Naive B cell (primary cell): ENCODE measurements around the gene POLR3G. TPM values are rescaled to one million over a fixed set of nuclear protein-coding genes. Genes with fewer than 3 reads are reported as not detected.

Source experiments
- ATAC-seq, 2 donors: fragments of 150-1000 bp; cut with Tn5 transposase; 2 replicates each; pipeline ENCODE4 v1.10.0; 2021; ENCODE audit warnings: low read depth in 2 of 2, mild to moderate bottlenecking in 2 of 2, moderate library complexity in 2 of 2
- DNase-seq: peaks from one replicate; pipeline ENCODE4 v3.0.0; 2022
- H3K27ac Mint-ChIP-seq, 6 donors: one replicate each; pipeline ENCODE4 v1.8.0; 2020 to 2022; ENCODE audit warnings: mild to moderate bottlenecking in 6 of 6, mixed read lengths in 6 of 6, moderate library complexity in 5 of 6, inconsistent platforms in 2 of 6
- H3K27me3 Mint-ChIP-seq, 3 donors: one replicate each; pipeline ENCODE4 v1.8.0; 2021 to 2022; ENCODE audit warnings: mixed read lengths in 3 of 3, mild to moderate bottlenecking in 1 of 3
- H3K36me3 Mint-ChIP-seq, 2 donors: one replicate each; pipeline ENCODE4 v1.8.0; 2020 to 2022; ENCODE audit warnings: mixed read lengths in 2 of 2, inconsistent platforms in 1 of 2, mild to moderate bottlenecking in 1 of 2
- H3K4me1 Mint-ChIP-seq, 3 donors: one replicate each; pipeline ENCODE4 v1.8.0; 2020 to 2022; ENCODE audit warnings: mixed read lengths in 3 of 3, inconsistent platforms in 1 of 3, mild to moderate bottlenecking in 1 of 3, moderate library complexity in 1 of 3
- H3K4me3 Mint-ChIP-seq, 8 donors: one replicate each; pipeline ENCODE4 v1.8.0; 2020 to 2022; ENCODE audit warnings: mild to moderate bottlenecking in 8 of 8, mixed read lengths in 8 of 8, moderate library complexity in 8 of 8, inconsistent platforms in 2 of 8
- H3K9me3 Mint-ChIP-seq, 7 donors: one replicate each; pipeline ENCODE4 v1.8.0; 2020 to 2022; ENCODE audit warnings: mixed read lengths in 7 of 7, mild to moderate bottlenecking in 5 of 7, inconsistent platforms in 2 of 7, moderate library complexity in 1 of 7
- polyA plus RNA-seq, 6 donors: library from polyadenylated mRNA; unstranded; fragments of 300-500 nt; fragmentation: Illumina TruSeq; gene quantifications; one replicate each; pipeline ENCODE4 v1.2.3, GENCODE V29; 2021; ENCODE audit warnings: low read depth in 6 of 6

POLR3G gene
- polyA plus RNA-seq, 6 donors from 2014 or later, result 0.95 to 4.6 (median 2.6) TPM; not detected in 1

- H3K27ac Mint-ChIP-seq, result no peak overlapping the region
- peaks cover 0 to 9% (median 0%) of the 10 kb centered on the region in 3 donors for H3K4me1 Mint-ChIP-seq
- no peak overlapping the region for H3K4me3 Mint-ChIP-seq
- no peak for ATAC-seq
- H3K9me3 Mint-ChIP-seq, result peaks cover 0 to 2% (median 0%) of the 10 kb centered on the region in 7 donors
- no peak for DNase-seq
- H3K36me3 Mint-ChIP-seq, result no peaks in the 10 kb centered on the region
- peaks cover 30 to 38% (median 37%) of the 10 kb centered on the region in 3 donors for H3K27me3 Mint-ChIP-seq
These were observed 73.5 kb downstream of the POLR3G start for GRCh38 chr5:90548069-90548593.

DNA sequence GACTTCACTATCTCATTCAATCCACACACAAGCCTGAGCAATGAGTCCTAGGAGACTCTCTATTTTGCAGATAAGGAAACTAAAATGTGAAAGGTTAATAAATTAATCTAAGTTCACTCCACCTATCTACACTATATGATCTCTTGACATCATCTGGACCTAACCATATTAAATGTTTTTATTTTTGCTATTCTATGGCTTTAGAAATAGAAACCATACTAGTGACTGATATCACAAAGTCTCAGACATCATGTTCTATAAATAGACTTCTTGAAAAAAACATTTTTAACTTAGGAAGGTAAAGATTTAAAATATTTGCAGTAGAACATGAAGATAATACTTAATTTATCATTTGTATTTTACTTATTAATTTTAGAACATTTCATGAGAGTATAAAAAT is 74.6 kb downstream of the POLR3G start:
- no peak for ATAC-seq
- H3K27ac Mint-ChIP-seq, result no peak overlapping the region
- DNase-seq, result no peak
- H3K27me3 Mint-ChIP-seq, result peaks cover 34 to 38% (median 34%) of the 10 kb centered on the region in 3 donors
- H3K36me3 Mint-ChIP-seq, result no peaks in the 10 kb centered on the region
- peaks cover 0 to 9% (median 0%) of the 10 kb centered on the region in 3 donors for H3K4me1 Mint-ChIP-seq
- peaks cover 0 to 2% (median 0%) of the 10 kb centered on the region in 7 donors for H3K9me3 Mint-ChIP-seq
- H3K4me3 Mint-ChIP-seq, result no peak overlapping the region

DNA sequence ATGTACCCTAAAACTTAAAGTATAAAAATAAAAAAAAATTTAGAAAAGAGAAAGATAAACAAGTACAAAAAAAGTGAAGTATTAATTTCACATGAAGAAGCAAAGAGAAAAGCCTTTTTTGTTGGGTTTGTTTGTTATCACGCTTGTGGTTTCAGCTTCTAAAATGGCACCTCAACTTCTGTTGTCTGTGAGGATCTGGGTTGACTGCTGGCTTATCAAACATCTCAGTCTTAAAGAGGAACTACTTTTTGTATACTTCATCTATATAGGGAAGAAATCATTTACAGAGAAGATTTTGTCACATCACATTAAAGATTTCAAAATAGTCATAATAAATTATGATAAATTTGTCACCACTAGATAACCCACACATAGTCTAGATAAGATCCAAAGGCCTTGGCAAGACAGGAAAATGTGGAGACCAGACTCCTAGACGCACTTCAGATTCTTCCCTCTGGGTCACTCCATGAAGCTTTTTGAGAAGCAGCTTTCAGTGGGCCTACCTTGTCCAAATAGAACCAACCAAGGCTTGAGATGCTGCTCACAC is 75.1 kb downstream of the POLR3G start:
- Mint-ChIP-seq H3K4me3 (no peak overlapping the region), H3K36me3 (no peaks in the 10 kb centered on the region), H3K4me1 (peaks cover 0 to 9% (median 0%) of the 10 kb centered on the region in 3 donors), H3K27me3 (peaks cover 32 to 40% (median 34%) of the 10 kb centered on the region in 3 donors), H3K9me3 (peaks cover 0 to 2% (median 0%) of the 10 kb centered on the region in 7 donors), H3K27ac (peak overlapping the region in 2 of 6 donors; percentile 1 to 16)
- DNase-seq (no peak), ATAC-seq (no peak)

DNA sequence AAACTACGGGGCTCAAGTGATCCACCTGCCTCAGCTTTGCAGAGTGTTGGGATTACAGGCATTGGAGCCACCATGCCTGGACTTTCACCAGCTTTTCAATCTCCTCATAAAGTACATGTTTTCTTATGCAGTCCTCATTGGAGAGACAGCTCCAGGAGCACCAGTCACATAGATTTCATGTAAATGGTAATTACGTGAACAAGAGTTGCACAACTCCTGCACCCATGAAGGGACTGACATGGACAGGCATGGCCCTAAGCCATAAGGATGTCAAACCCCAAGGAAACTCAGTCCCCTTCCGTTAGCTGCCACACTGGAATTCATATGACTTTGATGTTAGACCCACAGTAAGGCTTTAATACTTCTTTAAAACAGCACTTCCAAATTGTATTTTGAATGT is 76.3 kb downstream of the POLR3G start:
- Mint-ChIP-seq H3K27ac (no peak overlapping the region), H3K4me1 (peaks cover 0 to 9% (median 0%) of the 10 kb centered on the region in 3 donors), H3K4me3 (no peak overlapping the region), H3K36me3 (no peaks in the 10 kb centered on the region), H3K9me3 (peaks cover 0 to 2% (median 0%) of the 10 kb centered on the region in 7 donors), H3K27me3 (peaks cover 33 to 44% (median 37%) of the 10 kb centered on the region in 3 donors)
- no peak for ATAC-seq
- no peak for DNase-seq

DNA sequence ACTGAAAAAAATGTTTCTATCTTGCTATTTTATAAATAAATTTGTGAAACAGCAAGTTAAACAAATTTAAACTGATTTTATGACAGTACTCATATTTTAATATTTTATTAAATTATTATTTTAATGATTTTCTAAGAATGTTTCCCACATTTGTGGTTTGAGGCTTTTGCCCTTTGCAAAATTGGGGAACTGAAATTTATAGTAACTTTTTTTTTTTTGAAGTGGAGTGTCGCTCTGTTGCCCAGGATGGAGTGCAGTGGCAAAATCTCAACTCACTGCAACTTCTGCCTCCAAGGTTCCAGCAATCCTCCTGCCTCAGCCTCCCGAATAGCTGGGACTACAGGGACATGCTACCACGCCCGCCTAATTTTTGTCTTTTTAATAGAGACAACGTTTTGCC is 76.7 kb downstream of the POLR3G start:
- Mint-ChIP-seq H3K27ac (peak overlapping the region in 1 of 6 donors; percentile 75), H3K9me3 (peaks cover 0 to 2% (median 0%) of the 10 kb centered on the region in 7 donors), H3K4me1 (peaks cover 0 to 9% (median 0%) of the 10 kb centered on the region in 3 donors), H3K36me3 (no peaks in the 10 kb centered on the region), H3K27me3 (peaks cover 35 to 48% (median 41%) of the 10 kb centered on the region in 3 donors), H3K4me3 (no peak overlapping the region)
- no peak for DNase-seq
- peak; percentile 52 to 71 for ATAC-seq

DNA sequence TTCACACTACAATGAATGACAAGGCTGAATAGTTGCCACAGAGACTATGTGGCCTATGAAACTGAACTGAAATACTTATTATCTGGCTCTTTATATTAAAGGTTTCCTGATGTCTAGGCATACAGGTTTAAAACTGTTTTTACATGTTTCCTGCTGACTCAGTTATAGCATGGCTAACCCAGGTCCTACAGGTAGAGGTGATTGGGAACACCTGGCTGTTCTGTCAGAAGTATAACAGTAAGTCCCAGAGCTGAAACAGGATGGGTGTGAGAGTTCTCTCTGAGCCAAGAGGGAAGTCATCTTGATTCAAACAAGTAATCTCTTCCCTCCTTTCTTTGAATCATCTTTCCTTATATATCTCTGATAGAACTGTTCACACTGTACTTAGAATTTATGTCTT is 79.0 kb downstream of the POLR3G start:
- peaks cover 10 to 18% (median 10%) of the 10 kb centered on the region in 3 donors for H3K4me1 Mint-ChIP-seq
- H3K4me3 Mint-ChIP-seq, result no peak overlapping the region
- peaks cover 0 to 2% (median 0%) of the 10 kb centered on the region in 7 donors for H3K9me3 Mint-ChIP-seq
- ATAC-seq (no peak), DNase-seq (no peak)
- H3K27ac Mint-ChIP-seq, result no peak overlapping the region
- H3K27me3 Mint-ChIP-seq, result peaks cover 46 to 72% (median 62%) of the 10 kb centered on the region in 3 donors
- no peaks in the 10 kb centered on the region for H3K36me3 Mint-ChIP-seq

DNA sequence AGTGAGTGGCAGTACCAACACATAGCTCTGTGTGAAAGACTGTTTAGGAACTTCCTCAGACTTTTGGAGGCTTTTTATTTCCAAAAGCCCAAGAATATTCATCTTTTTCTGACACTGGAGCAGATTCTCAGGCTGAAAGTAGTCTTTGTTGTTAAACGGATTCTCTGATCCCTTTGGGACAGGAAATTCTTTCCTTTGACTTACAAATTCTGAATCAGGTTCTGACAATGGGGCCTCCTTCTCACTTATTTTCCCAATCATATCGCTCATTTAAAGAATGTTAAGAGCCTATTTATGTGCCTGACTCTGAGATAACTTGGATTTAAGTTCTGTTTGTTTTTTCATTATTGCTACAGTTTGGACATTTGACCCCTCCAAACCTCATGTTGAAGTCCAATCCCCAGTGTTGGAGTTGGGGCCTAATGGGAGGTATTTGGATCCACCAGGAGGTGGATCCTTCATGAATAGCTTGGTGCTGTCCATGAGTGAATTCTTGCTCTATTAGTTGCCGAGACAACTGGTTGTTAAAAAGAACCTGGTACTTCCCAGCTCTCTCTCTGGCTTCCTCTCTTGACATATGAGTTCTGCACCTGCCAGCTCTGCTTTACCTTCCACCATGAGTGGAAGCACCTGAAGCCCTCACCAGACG is 79.8 kb downstream of the POLR3G start:
- Mint-ChIP-seq H3K9me3 (peaks cover 0 to 2% (median 0%) of the 10 kb centered on the region in 7 donors), H3K4me1 (peaks cover 15 to 22% (median 15%) of the 10 kb centered on the region in 3 donors), H3K27ac (no peak overlapping the region), H3K27me3 (peaks cover 52 to 79% (median 70%) of the 10 kb centered on the region in 3 donors), H3K4me3 (no peak overlapping the region), H3K36me3 (no peaks in the 10 kb centered on the region)
- no peak for DNase-seq
- ATAC-seq, result no peak

- no peak for ATAC-seq
- no peak overlapping the region for H3K4me3 Mint-ChIP-seq
- peaks cover 61 to 76% (median 72%) of the 10 kb centered on the region in 3 donors for H3K27me3 Mint-ChIP-seq
These were observed 81.0 kb downstream of the POLR3G start for GRCh38 chr5:90555666-90556065.

GRCh38 chr5:90557391-90557790 is 82.7 kb downstream of the POLR3G start:
- DNase-seq, result no peak
- ATAC-seq, result no peak
- Mint-ChIP-seq H3K4me1 (peaks cover 13 to 15% (median 15%) of the 10 kb centered on the region in 3 donors), H3K4me3 (peak overlapping the region in 1 of 8 donors; percentile 25), H3K9me3 (no peaks in the 10 kb centered on the region), H3K27me3 (peaks cover 64 to 79% (median 77%) of the 10 kb centered on the region in 3 donors), H3K36me3 (no peaks in the 10 kb centered on the region), H3K27ac (no peak overlapping the region)

More at GRCh38 chr5:90555666-90556065, 81.0 kb downstream of the POLR3G start:
- peaks cover 15 to 22% (median 15%) of the 10 kb centered on the region in 3 donors for H3K4me1 Mint-ChIP-seq
- H3K36me3 Mint-ChIP-seq, result no peaks in the 10 kb centered on the region
- no peak for DNase-seq
- H3K9me3 Mint-ChIP-seq, result peaks cover 0 to 2% (median 0%) of the 10 kb centered on the region in 7 donors
- H3K27ac Mint-ChIP-seq, result no peak overlapping the region

- Mint-ChIP-seq H3K27ac (peak overlapping the region in 1 of 6 donors; percentile 53), H3K27me3 (peaks cover 64 to 75% (median 74%) of the 10 kb centered on the region in 3 donors), H3K4me3 (peak overlapping the region in 7 of 8 donors; percentile 8 to 76 (median 67)), H3K36me3 (no peaks in the 10 kb centered on the region), H3K9me3 (no peaks in the 10 kb centered on the region), H3K4me1 (peaks cover 13 to 15% (median 15%) of the 10 kb centered on the region in 3 donors)
- no peak for DNase-seq
- no peak for ATAC-seq
These were observed 83.2 kb downstream of the POLR3G start for GRCh38 chr5:90557871-90558270.

DNA sequence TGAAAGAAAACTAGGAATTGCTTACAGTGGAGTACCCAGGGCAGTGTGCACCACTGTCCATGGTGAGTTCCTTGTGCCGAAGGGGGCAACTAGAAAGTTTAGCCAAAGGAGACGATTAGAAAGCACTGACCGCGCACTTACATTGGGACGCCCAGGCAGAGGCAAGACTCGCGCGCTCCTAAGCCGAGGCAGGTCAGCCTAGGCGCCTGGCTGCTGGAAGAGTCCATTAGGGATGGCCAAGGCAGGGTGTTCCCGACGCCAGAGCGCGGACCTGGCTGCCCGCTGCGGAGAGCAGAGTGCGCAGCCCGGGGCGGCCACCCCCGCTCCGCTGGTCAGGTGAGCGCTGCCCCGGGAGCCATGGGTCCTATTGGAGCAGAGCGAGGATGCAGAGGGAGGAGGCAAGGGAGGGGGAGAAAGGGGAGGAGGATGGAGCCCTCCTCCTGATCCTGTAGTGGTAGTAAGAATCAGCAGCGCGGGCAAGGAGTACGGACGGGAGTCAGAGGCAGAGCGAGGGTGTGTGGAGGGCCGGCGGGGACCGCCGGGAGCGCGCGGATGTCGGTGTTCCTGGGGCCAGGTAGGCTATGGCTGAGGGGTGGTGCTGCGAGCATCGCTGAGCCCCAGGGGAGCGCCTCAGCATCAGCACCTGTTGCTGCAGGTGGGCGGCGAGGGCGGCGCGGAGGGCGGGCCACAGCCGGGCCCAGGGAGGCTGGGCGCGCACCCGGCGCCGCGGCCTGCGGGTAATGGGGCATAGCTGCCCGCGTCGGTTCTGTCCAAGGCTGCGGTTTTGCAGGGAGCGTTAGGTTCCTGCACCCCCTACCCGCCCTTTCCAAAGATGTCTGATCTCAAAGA is 83.9 kb downstream of the POLR3G start, which contains the start of gene ADGRV1:
ADGRV1 (plus strand) TSS at position 454 of the 849 bp plus-strand sequence; CDS start at position 553, 99 bp downstream.
- peak; percentile 67 to 77 for ATAC-seq
- no peaks in the 10 kb centered on the region for H3K36me3 Mint-ChIP-seq
- H3K27me3 Mint-ChIP-seq, result peaks cover 67 to 75% (median 71%) of the 10 kb centered on the region in 3 donors
- H3K4me1 Mint-ChIP-seq, result peaks cover 13 to 15% (median 15%) of the 10 kb centered on the region in 3 donors
- peak; percentile 7 for DNase-seq
- H3K4me3 Mint-ChIP-seq, result peak within 1 kb of the TSS; percentile 49 to 76 (median 70)
- peak within 1 kb of the TSS in 1 of 6 donors; percentile 53 for H3K27ac Mint-ChIP-seq
- no peaks in the 10 kb centered on the region for H3K9me3 Mint-ChIP-seq

- H3K4me1 Mint-ChIP-seq, result peaks cover 13 to 15% (median 15%) of the 10 kb centered on the region in 3 donors
- peaks cover 0 to 6% (median 0%) of the 10 kb centered on the region in 7 donors for H3K9me3 Mint-ChIP-seq
- peaks cover 60 to 70% (median 70%) of the 10 kb centered on the region in 3 donors for H3K27me3 Mint-ChIP-seq
- H3K27ac Mint-ChIP-seq, result no peak overlapping the region
- H3K4me3 Mint-ChIP-seq, result no peak overlapping the region
- no peaks in the 10 kb centered on the region for H3K36me3 Mint-ChIP-seq
- DNase-seq, result no peak
- ATAC-seq, result no peak
These were observed 86.1 kb downstream of the POLR3G start for GRCh38 chr5:90560771-90561170.

DNA sequence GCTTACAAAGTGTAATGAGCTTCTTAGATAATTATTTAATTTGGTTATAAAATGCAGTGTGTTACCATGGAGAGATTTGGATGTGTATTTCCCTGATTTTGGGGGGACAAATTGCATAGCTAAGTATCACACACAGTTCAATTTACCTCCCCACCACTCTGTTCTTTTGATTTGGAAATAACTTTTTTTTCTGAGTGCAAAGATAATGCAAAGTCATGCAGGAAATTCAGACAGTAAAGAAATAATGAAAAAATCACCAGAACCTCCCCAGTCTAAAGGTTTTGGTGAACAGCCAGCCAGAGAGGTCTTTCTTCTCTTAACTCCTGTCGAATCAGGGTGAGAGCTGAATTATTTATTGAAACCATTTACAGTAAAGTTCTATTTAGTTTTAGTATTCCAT is 87.1 kb downstream of the POLR3G start:
- no peaks in the 10 kb centered on the region for H3K36me3 Mint-ChIP-seq
- no peak overlapping the region for H3K4me3 Mint-ChIP-seq
- H3K9me3 Mint-ChIP-seq, result peaks cover 0 to 6% (median 0%) of the 10 kb centered on the region in 7 donors
- ATAC-seq (no peak), DNase-seq (no peak)
- peaks cover 52 to 62% (median 61%) of the 10 kb centered on the region in 3 donors for H3K27me3 Mint-ChIP-seq
- H3K27ac Mint-ChIP-seq, result no peak overlapping the region
- peaks cover 13 to 15% (median 15%) of the 10 kb centered on the region in 3 donors for H3K4me1 Mint-ChIP-seq
